Measurements from ENCODE around the gene WDR93. TPM values are rescaled to one million over a fixed set of nuclear protein-coding genes. Genes with fewer than 3 reads are reported as not detected.

WDR93 gene
- total RNA-seq, 4 donors from 2014 or later: 0.28 to 1.1 (median 0.36) TPM; not detected in 1

DNA sequence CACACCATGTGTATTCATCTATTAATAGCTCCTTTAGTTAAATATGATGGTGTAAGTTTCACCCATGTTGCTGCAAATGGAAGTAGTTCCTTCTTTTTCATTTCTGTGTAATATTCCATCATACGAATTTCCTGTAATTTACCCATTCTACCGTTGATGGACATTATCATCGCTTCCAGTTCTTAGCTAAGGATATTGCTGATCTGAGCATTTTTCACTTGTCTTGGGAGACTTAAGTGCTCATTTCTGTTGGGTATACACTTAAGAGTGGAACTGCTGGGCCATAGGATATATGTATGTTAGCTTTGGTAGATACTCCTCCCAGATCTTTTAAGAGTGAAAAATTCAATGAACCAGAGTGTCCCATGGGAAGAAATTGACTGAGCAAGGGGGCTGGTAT, 22.4 kb upstream of the WDR93 start:
- DNase-seq (ENCODE audit: low spot score) (no peak), ATAC-seq (ENCODE audit: low FRiP score) (no peak)
- TF ChIP-seq, protein P1, sequence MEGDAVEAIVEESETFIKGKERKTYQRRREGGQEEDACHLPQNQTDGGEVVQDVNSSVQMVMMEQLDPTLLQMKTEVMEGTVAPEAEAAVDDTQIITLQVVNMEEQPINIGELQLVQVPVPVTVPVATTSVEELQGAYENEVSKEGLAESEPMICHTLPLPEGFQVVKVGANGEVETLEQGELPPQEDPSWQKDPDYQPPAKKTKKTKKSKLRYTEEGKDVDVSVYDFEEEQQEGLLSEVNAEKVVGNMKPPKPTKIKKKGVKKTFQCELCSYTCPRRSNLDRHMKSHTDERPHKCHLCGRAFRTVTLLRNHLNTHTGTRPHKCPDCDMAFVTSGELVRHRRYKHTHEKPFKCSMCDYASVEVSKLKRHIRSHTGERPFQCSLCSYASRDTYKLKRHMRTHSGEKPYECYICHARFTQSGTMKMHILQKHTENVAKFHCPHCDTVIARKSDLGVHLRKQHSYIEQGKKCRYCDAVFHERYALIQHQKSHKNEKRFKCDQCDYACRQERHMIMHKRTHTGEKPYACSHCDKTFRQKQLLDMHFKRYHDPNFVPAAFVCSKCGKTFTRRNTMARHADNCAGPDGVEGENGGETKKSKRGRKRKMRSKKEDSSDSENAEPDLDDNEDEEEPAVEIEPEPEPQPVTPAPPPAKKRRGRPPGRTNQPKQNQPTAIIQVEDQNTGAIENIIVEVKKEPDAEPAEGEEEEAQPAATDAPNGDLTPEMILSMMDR (IDR thresholded peaks at IDR 0.05): no peak

DNA sequence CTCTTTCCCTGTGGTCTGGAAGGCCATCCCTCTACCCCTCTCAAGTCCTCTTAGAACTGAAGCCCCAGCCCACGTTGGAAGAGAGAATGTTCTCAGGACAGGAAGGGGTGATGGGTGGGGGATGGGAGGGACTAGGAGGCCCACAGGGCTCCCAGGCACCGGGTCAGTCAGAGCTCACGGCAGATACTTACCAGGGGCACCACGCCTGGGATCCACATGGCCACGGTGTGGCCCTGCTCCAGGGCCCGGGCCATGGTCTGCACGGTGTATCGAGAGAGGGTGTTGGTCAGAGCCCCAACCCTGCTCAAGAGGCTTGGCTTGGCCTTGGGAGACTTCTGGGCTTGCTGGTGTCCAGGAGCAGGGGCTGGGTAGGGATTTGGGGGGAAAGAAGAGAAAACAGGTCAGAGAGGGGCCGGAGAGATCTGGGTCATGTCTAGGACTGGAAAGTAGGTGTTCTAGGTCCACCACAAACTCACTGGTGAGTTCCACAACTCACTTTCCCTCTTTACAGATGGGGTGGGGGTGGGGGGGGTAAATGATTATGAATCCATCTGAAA, 21.2 kb upstream of the WDR93 start:
- TF ChIP-seq, protein P1 (IDR thresholded peaks at IDR 0.05): no peak
- ATAC-seq (ENCODE audit: low FRiP score): no peak
- no peak for DNase-seq (ENCODE audit: low spot score)

DNA sequence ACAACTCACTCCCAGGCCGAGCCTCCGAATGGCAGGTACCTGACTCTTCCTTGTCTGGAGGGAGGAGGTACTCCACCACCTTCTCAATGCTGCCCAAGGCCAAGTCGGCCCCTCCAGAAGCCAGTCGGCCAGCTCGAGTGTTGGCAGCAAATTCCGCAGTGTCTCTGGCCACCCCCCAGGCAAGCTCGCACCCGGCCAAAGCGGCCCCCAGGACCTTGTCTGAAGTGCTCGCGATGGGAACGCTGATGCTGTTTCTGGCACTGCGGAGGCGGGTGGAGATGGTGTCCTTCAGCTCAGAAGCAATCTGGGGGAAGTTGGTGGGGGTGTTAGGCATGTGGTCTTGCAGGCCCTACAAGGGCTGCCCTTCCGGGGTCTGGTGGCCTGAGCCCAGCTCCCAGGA, 20.7 kb upstream of the WDR93 start:
- TF ChIP-seq, protein P1 (IDR thresholded peaks at IDR 0.05): no peak
- ATAC-seq (ENCODE audit: low FRiP score) (no peak), DNase-seq (ENCODE audit: low spot score) (no peak)

DNA sequence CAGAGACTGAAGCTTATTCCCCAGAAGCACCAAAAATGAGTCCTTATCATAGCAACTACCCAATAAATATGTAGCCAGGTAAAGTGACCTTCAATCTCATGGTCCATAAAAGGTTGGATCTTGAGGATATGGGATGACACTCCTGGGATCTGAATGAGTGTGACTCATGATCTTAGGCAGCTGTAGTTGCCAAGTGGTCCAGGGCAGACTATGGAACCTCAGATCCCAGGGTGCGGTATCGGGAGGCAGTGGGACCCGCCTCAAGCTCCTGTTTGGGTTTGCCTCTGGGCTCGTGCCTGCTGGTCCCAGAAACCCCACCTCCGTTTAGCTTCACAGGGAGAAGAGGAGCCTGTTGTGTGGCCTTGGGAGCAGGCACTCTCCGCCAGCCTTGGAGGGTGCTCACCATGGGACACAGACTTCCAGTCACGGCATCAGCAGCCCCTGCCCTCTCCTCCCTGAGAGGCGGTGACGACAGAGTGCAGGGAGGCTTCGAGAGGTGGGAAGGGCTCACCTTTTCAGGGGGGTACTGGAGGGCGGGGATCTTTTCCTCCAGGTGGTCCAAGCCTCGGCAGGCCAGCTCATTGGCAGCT, 19.5 kb upstream of the WDR93 start:
- TF ChIP-seq, protein P1 (IDR thresholded peaks at IDR 0.05): no peak
- no peak for DNase-seq (ENCODE audit: low spot score)
- no peak for ATAC-seq (ENCODE audit: low FRiP score)

DNA sequence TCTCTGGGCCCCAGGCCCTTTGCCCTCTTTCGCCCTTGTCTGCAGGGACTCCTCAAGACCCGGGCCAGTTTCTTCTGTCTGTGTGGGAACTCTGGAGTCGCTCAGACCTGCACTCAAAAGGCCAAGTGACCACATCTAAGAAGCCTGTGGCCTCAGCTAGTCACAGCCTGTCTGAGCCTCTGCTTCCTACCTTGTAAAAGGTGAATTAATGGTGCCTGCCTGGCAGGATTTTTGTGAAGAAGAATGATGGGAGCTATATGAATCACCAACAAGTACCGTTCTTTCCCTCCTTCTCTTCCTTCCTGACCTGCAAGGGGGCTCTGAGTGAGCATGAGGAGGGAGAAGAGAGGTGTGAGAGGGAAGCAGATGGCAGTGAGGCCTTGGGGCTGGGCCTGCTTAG, 18.9 kb upstream of the WDR93 start:
- DNase-seq (ENCODE audit: low spot score): no peak
- TF ChIP-seq, protein P1 (IDR thresholded peaks at IDR 0.05): no peak
- no peak for ATAC-seq (ENCODE audit: low FRiP score)

DNA sequence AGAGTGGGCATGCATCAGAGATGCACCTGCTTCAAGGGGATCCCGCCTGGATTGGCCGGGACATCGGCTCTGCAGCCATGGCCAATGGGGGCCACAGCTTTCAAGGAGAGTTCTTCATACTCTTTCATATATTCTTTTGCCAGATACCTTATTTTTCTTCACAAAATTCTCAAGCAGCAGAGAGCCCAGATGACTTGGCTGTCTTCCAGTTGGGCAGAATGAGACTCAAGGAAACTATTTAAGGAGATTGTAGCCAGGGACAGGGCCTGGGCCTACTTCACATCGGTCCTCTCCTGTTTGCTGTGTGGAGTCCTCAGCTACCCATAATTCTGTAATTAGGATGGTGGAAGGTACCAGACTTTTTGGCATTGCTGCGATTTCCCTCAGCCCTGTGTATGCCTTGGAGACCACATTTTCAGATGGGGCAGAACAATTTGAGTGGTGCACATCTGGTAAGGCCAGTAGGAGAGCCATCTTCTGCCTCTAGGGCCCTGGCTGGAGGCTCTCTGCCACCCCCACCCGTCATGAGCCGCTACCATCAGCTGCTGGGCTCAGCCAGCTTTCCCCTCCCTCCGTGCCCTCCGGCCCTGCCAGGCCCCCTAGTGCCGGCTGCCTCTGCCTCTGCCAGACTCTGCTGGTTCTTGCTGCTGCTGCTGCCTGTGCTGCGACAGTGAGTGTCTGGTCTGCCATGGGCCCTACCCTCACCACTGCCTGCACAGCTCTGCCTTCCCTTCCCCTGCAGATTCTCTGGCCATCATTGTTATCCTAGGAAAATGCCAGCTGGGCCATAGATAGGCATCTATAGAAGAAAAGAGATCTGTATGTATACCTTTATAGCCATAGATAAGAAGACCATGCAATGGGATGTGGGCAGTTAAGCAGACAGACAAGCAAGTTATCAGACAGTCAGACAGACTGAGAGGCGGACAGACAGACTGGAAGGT, 18.1 kb upstream of the WDR93 start:
- DNase-seq (ENCODE audit: low spot score): no peak
- TF ChIP-seq, protein P1 (IDR thresholded peaks at IDR 0.05): no peak
- ATAC-seq (ENCODE audit: low FRiP score): no peak

Data from omental fat pad (tissue), 4 donors.